Adipose tissue (tissue), 3 donors: ENCODE data around the gene GAA. TPM values are rescaled to one million over a fixed set of nuclear protein-coding genes. Genes with fewer than 3 reads are reported as not detected.
"Not testable (repeated sequence)": the region's sequence is repeated elsewhere in the genome, so short reads cannot be mapped to it uniquely, and the experiment has no call there.

ENCODE experiments used
- H3K27ac ChIP-seq: one replicate; pipeline ENCODE4 v1.5.1; 2013; ENCODE audit warnings: low read depth, low read length
- WGBS, 3 donors: extraction: QIAGEN DNeasy Blood & Tissue Kit; methylation state at CpG; one replicate each; pipeline ENCODE4 v1.1.7; 2013; 5-methylcytosine and 5-hydroxymethylcytosine counted together
- polyA plus RNA-seq, 3 donors: library from polyadenylated mRNA; stranded (reverse); fragments of 200-250 nt; gene quantifications; one replicate each; pipeline ENCODE4 v1.2.3, GENCODE V29; 2013
- donor health status: healthy with polysubstance abuse.
- donor health status: Bipolar disorder and iron deficiency.
- donor health status: healthy.

GAA gene
- polyA plus RNA-seq, 3 donors: 21.0 to 30.0 (median 26.2) TPM

DNA sequence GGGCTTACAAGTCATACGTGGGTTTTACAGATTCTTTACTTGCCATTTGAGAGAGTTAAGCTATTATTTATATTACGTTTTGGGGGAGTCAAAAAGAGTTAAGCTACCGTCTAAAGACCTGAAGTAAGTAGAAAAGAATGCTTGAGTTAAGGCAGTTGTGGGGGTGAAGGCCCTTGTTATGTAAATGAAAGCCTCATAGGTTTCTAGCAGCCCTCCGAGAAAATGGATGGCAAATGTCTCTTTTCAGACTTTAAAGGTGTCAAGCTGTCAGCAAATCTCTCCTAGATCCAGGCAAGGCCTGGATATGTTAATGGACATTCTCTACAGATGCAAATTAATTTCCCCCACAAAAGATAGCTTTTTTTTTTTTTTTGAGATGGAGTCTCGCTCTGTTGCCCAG, 52.8 kb downstream of the GAA start:
- 66 to 86% (median 75%) methylated on average over 4 to 5 of the region's 5 CpGs for WGBS, 3 donors
- H3K27ac ChIP-seq: no peak overlapping the region

DNA sequence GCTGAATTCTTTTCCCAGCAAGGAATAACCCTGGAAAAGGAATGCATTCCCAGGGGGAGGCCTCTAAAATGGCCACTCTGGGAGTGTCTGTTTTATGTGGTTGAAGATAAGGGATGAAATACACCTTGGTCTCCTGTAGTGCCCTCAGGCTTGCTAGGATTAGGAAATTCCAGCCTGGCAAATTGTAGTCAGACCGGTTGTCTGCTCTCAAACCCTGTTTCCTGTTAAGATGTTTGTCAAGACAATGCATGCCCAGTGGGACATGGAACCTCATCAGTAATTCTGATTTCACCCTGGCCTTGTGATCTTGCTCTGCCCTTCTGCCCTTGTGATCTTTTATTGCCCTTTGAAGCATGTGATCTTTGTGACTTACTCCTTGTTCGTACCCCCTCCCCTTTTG, 54.2 kb downstream of the GAA start:
- WGBS, 3 donors: 52 to 69% (median 64%) methylated on average over 2 of the region's 2 CpGs
- not testable (repeated sequence) for H3K27ac ChIP-seq

DNA sequence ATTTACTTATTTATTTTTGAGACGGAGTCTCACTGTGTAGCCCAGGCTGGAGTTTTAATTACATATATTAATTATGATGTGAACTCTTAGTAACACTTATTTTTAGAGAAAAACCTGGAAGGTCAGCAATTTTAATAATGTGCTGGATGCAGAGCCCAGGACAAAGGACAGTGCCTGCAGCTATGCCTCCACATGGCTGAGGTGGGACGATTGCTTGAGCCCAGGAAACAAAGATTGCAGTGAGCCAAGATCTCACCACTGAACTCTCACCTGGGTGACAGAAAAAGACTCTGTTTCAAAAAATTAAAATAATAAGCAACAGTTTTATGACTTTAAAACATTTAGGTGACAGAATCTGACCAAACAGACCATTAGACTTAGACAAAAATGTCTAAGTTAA, 57.5 kb downstream of the GAA start:
- 64 to 81% (median 71%) methylated on average over 2 of the region's 2 CpGs for WGBS, 3 donors
- H3K27ac ChIP-seq: no peak overlapping the region

DNA sequence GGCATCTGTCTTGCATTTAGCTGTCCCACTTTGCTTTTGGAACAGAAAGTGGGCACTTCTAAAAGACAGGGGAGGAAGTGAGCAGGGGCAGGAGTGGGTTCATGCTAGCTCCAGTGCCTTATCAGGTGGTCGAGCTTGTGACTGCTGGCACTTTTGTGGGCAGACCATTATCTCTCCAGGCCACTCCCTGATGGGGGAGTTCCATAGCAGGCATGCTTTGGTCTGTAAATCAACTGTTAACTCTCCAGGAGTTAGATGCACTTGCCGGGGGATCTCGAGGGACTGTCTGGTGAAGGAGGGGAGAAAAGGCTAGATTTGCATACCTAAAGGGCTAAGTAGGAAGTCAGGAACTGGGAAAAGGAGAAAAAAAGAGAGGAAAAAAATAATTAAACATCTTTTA, 59.2 kb downstream of the GAA start:
- 33 to 40% (median 35%) methylated on average over 3 of the region's 3 CpGs for WGBS, 3 donors
- H3K27ac ChIP-seq: no peak overlapping the region

DNA sequence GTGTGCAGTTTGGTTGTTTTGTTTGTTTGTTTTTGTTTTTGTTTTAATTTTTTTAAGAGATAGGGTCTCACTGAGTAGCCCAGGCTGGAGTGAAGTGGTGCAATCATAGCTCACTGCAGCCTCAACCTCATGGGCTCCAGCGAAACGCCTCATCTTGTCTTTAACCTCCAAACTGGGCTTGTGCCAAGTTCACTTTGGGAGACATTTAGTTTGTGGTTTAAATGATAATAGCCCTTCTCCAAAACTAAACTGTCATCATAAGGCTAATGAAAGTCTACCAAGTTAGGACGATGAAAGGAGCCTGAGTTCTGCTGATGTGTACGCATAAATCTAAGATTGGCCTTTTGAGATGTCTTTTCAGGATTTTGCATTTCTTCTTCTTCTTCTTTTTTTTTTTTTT, 62.0 kb downstream of the GAA start:
- 69 to 89% (median 78%) methylated on average over 4 of the region's 4 CpGs for WGBS, 3 donors
- no peak overlapping the region for H3K27ac ChIP-seq

DNA sequence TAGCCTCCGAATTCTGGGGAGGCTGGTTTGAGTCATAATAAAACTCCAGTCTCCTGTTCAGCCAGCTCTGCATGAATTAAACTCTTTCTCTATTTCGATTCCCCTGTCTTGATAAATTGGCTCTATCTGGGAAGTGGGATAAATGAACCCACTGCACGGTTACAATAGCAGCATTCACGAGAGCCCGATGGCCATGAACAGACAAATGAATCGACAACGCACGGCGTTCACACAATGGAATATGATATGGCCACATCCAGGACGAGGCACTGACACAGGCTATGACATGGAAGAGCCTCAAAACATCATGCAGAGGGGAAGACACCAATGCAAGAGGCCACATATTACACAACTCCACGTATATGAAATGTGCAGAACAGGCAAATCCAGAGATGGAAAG, 62.8 kb downstream of the GAA start:
- no peak overlapping the region for H3K27ac ChIP-seq
- 42 to 85% (median 78%) methylated on average over 11 of the region's 11 CpGs for WGBS, 3 donors

DNA sequence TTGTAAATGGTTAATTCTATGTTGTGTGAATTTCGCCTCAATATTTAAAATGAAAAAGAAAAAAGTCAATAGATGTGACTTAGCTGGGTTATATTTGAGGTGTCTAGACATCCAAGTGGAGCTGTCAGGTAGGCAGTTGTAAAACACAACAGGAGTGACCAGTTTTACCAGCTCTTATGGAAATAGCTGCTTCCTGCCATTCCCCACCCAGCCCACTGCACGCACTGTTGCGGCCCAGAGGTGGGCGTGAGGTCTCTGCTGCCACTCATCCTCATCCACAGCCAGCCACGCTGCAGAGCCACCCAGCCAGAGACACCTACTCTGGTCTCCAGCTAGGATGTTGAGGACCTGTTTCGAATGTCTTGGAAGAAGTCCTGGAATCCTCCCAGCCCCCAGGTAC, 65.1 kb downstream of the GAA start:
- WGBS, 3 donors: 83 to 87% (median 85%) methylated on average over 6 of the region's 6 CpGs
- H3K27ac ChIP-seq: no peak overlapping the region

DNA sequence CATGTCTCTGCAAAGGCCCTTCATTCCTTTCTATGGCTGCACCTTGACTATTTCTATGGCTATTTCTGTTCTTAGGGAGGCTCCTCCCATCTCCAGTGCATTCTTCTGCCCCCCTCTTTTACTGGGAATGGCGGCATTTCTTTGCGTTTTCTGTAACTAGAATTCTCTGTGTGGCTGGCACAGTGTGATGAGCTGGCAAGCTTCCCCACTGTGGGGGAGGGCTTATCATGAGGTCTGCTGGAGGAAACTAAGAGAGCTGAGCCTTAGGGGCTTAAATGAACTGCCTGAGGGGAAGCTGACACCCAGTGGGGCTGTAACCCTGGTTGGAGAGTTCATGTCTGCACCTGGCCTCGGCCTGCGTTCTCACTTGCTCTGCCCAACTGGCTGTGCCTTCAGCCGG, 67.0 kb downstream of the GAA start:
- no peak overlapping the region for H3K27ac ChIP-seq
- WGBS, 3 donors: 69 to 80% (median 78%) methylated on average over 5 of the region's 5 CpGs

DNA sequence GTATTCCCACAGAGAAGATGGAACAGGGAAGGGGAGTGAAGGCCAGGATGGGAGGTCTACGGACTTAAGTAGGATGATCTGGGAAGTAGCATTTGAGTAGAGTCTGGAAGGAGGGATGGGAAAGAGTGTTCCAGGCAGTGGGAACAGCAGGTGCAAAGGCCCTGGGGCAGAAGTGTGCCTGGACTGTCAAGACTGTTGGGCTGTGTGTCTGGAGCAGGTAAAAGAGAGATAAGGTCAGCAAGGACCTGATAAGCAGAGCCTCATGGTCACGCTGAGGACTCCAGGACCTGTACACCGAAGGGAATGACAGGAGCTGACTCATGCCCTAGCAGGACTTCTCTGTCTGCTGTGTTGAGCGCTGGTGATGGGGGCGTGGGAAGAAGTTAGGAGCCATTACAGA, 67.7 kb downstream of the GAA start:
- no peak overlapping the region for H3K27ac ChIP-seq
- 85 to 97% (median 92%) methylated on average over 5 of the region's 5 CpGs for WGBS, 3 donors

Other genes with a start within 250 kb of the GAA start
- 10 to 100 TPM; 12.2 to 42.0 (median 37.9) TPM for gene TBC1D16, start 65.7 kb upstream of the GAA start, polyA plus RNA-seq
- 1 to 10 TPM; 1.4 to 2.9 (median 2.1) TPM for gene CCDC40, start 64.9 kb upstream of the GAA start, polyA plus RNA-seq
- gene EIF4A3, start 45.5 kb downstream of the GAA start, polyA plus RNA-seq: 100 to 1,000 TPM in 1 of 3 donors, 10 to 100 TPM in 2; 31.3 to 167 (median 94.1) TPM
- under 1 TPM in 2 of 3 donors, not detected in 1; 0.06 to 0.10 TPM for gene CARD14, start 68.4 kb downstream of the GAA start, polyA plus RNA-seq
- 10 to 100 TPM; 19.8 to 21.9 (median 21.3) TPM for gene SGSH, start 118.8 kb downstream of the GAA start, polyA plus RNA-seq
- 1 to 10 TPM; 5.6 to 7.2 (median 6.9) TPM for gene SLC26A11, start 118.8 kb downstream of the GAA start, polyA plus RNA-seq
- 10 to 100 TPM; 19.6 to 45.5 (median 24.7) TPM for gene RNF213, start 159.3 kb downstream of the GAA start, polyA plus RNA-seq